HL-60/S4 treated with retinoic acid at 250 ng/mL for 4 days and 3 days (cell line): ENCODE data around the gene C2orf42.
"Not testable (repeated sequence)": the region's sequence is repeated elsewhere in the genome, so short reads cannot be mapped to it uniquely, and the experiment has no call there.

Experiments
- in situ Hi-C: fragments of 300-500 bp; cut with MboI; formaldehyde crosslinking; loops from 2 replicates; pipeline ENCODE4 v1.7.0; 2022; ENCODE audit warnings: low sequenced_read_pairs

The C2orf42 gene

DNA sequence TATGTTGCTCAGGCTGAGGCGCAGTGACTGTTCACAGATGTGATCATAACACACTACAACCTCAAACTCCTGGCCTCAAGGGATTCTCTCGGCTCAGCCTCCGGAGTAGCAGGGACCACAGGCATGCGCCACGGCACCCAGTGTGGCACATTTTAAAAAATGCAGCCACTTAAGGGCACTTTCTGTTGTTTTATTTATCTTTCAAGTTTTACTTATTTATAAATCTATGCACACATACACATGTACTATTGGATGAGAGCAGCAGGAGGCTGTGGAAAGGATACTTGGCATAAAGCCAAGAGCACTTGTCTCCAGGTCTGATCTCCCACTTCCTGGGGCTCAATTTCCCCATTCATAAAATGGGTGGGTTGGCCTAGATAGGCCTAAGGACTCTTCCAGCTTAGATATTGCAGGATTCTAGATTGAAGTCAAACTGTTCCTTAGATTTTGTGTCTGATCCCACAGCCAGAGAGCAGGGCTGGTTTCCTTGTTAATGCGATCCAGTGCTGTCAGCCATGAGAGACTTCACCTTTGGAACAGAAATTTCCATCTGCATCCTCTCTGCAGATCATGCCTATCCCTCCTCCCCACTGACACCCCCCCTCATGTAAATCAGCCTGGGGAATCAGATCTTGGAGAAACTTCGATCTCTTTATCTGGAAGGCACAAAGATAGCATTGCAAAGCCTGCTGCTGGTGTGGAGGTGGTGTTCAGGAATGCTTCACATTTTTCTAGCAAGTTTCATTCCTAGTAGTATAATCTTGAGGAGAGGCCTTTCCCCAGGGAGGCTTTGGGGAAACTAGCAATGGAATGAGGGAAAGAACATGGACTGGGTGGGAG is 78.8 kb downstream of the C2orf42 start:
- in situ Hi-C loops = no loop called here

DNA sequence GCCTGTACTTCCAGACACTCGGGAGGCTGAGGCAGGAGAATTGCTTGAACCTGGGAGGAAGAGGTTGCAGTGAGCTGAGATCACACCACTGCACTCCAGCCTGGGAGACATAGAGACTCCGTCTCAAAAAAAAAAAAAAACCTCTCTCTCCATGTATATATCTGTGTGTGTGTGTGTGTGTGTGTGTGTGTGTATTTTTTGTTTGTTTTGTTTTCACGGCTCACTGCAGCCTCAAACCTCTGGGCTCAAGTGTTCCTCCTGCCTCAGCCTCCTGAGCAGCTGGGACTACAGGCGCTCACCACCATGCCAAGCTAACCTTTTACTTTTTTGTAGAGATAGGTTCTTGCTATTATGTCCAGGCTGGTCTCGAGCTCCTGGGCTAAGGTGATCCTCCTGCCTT is 80.4 kb downstream of the C2orf42 start:
- in situ Hi-C loops = not testable (repeated sequence)

DNA sequence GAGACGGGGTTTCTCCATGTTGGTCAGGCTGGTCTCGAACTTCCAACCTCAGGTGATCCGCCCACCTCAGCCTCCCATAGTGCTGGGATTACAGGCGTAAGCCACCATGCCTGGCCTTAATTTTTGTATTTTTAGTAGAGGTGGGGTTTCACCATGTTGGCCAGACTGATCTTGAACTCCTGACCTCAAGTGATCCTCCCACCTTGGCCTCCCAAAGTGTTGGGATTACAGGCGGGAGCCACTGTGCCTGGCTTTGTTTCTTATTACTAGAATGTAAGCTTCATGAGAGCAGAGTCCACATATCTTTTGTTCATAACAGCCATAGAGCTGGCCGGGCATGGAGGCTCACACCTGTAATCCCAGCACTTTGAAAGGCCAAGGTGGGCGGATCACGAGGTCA is 84.7 kb downstream of the C2orf42 start:
- in situ Hi-C loops = not testable (repeated sequence)

DNA sequence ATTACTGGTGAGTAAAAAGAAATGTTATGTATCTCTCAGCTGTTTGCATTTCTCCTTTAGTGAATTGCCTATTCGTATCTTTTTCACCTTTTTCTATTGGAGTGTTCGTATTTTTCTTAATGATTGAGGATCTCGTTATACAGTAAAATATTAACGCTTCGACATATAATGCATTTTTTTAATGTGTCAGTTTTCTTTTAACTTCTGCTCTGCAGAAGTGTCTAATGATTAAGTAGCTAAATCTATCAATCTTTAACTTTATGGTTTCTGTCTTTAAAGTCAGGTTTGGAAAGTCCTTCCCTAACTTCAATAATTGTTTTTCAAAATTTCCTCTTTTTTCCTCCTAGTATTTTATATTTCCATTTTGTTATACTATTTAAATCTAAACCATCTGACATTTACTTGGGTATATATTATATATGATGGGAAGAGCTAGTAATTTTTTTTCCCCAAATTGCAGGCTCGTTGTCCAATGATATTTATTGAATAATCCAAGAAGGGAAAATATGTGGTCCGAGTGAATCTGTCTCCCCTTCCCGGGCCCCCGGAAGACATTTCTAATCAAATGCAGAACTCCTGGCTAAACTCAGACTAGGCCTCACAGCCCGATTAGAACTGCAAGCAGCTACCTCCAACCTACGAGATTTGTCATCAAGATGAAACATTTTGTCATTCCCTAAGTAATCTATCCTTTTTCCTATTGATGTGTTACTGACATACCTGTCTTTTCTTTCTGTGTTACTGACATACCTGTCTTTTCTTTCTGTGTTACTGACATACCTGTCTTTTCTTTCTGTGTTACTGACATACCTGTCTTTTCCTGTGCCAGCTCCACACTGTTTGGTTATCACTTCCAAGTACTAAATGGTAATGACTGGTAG is 86.3 kb downstream of the C2orf42 start:
- in situ Hi-C loops = no loop called here

DNA sequence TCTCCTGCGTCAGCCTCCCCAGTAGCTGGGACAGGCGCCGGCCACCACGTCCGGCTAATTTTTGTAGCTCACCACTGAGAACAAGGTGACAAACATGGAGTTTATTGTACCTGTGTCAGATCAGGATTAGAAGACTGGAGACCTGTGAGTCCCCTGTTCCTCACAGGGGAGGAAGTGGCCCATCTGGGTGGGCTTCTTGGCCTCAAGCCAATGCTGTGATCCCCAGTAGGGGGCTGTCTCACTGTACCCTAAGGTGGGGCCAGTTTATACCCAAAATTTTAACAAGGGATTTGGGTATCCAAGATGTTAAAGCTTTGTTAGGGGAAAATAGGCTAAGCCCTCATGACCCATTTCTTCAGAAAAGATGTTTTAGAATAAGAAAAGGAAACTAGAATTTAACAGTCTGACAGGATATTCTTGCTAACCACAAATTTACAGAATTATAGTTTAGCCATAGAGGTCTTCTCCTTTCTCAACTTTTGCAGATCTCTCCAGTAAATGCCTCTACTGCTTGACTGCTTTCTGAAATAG is 87.2 kb downstream of the C2orf42 start:
- in situ Hi-C loops = no loop called here

DNA sequence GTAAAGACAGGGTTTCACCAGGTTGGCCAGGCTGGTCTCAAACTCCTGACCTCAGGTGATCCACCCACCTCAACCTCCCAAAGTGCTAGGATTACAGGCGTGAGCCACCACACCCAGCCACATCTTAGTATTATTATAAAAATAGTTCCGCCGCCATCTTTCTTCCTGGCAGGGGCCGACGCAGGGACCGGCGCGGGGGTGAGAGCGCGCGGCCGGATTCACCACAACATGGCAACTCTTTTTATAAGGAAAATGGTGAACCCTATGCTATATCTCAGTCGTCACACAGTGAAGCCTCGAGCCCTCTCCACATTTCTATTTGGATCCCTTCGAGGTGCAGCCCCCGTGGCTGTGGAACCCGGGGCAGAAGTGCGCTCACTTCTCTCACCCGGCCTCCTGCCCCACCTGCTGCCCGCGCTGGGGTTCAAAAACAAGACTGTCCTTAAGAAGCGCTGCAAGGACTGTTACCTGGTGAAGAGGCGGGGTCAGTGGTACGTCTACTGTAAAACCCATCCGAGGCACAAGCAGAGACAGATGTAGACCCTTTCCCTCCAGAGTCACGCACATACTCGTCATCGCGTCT is 88.4 kb downstream of the C2orf42 start:
- in situ Hi-C loops = not testable (repeated sequence)

DNA sequence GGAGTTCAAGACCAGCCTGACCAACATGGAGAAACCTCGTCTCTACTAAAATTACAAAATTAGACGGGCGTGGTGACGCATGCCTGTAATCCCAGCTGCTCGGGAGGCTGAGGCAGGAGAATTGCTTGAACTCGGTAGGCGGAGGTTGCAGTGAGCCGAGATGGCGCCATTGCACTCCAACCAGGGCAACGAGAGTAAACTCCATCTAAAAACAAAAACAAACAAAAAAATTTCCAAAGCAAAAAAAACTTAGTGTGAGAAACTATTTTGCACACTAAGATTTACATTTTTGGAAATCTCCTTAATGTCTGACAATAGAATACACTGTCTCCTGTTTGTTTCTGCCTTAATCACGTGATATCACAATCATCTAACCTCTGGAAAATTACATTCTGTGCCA is 89.1 kb downstream of the C2orf42 start:
- in situ Hi-C loops = not testable (repeated sequence)

DNA sequence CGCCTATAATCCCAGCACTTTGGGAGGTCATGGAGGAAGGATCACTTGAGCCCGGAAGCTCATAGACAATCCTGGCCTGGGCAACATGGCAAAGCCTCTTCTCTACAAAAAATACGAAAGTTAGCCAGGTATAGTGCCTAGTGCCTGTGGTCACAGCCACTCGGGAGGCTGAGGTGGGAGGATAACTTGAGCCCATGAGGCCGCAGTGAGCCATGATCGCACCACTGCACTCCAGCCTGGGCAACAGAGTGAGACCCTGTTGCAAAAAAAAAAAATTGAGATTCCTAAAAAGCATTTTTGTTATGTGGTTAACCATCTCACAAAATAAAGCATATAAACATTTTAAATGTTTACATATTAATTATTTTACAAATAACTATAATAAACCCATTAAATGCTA is 89.6 kb downstream of the C2orf42 start:
- in situ Hi-C loops = no loop called here
